H4 (cell line): ENCODE data around the gene CRTC1. TPM values are rescaled to one million over a fixed set of nuclear protein-coding genes. Genes with fewer than 3 reads are reported as not detected.
A peak's percentile ranks its signal among the peaks of the same experiment; 100 is the strongest.

Experiments
- DNase-seq: peaks from one replicate; pipeline ENCODE4 v3.0.0-alpha.2; 2015; ENCODE audit warnings: low spot score
- total RNA-seq: library from RNA; depleted of rRNA; stranded (reverse); fragments of >200 nt; shearing (Covaris generic); gene quantifications from 2 replicates; pipeline ENCODE4 v1.2.3, GENCODE V29; 2014

The CRTC1 gene
- total RNA-seq, 1 experiment from 2014 or later = 2.3 TPM

DNA sequence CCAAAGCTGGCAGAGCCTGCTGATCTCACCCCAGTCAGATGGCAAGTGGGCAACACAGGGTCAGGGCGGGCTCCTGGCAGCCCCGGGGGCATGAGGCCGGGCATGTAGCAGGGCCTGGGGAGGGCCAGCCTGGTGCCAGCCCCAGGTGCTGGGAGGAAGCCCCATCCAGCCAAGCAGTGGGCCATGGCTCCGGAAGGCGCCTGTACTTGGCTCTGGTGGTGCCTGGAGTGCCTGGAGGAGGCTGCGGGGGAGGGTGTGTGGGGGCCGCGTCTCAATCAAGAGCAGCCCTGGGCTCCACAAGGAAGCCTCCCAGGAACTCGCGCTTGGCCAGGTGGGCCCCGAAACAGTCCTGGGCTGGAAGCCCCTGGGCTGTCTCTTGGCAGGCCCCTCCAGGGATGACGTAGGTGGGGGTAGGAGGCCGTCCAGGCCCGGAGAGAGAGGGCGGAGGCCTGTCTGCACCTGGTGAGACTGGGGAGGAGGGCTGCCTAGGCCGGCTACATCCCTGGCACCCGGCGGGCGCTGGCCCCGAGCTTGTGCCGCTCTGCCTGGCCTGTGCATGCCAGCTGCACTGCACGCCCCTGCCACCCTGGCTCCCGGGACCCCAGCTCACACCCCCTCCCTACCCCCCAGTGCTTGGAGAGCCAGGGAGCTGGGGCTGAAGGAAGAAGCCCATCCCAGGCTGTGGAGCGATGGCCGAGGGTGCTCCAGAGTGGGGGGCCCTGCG lies 61.7 kb downstream of the CRTC1 start:
- DNase-seq = no peak

GRCh38 chr19:18745931-18746330 lies 62.5 kb downstream of the CRTC1 start:
- DNase-seq = no peak

GRCh38 chr19:18746401-18747325 lies 63.2 kb downstream of the CRTC1 start:
- no peak for DNase-seq

- no peak for DNase-seq
Observed at GRCh38 chr19:18749362-18750231, 66.1 kb downstream of the CRTC1 start.

- no peak for DNase-seq
Observed at GRCh38 chr19:18750295-18750970, 67.0 kb downstream of the CRTC1 start.

DNA sequence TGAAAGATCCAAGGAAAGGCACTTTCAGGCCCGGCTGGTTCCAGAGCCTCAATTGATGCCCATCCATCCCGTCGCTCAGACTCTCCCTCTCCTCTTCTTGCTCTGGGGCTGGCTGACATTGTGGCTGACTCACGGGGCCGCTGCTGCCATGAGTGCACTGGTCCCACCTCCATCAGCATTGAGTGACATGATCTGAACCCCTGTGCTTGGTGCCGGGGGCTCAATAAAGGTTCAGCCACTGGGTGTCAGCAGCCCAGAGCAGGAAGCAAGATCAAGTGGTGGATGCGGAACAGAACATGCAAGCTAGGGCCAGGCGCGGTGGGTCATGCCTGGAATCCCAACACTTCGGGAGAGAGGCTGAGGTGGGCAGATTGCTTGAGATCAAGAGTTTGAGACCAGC lies 68.1 kb downstream of the CRTC1 start:
- no peak for DNase-seq

GRCh38 chr19:18754501-18754900 lies 71.0 kb downstream of the CRTC1 start:
- no peak for DNase-seq

- no peak for DNase-seq
Observed at GRCh38 chr19:18756896-18757295, 73.4 kb downstream of the CRTC1 start.

DNA sequence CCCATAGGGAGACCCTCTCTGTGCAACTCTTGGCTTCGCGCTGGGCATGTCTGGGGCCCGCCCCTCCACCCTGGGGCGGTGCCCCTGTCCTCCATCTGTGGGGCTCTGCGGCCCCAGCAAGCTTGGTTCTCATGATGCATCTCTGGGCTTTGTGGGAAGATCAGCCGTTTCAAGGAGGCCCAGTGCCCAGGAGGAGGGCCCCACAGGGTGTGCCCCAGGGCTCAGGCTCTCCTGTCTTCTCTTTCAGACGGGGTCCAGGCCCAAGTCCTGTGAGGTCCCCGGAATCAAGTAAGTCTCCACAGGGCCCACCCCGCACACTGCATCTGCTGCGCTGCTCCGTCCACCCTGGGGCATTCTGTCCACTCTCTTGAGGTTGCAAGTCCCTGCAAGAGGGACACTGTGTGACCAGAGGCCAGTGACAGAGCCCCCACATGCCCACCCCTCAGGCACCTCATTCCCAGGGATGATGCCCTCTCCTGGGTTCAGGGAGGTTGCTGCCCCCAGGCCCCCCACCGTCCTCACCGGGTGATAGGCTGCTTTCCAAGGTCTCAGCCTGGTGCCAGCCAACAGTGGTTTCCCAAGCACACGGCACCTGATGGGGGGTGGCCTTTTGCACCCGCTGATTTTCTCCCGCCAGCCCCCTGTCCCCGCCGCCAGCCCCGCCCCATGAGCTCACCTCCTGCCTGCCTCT lies 76.0 kb downstream of the CRTC1 start:
- DNase-seq = no peak

DNA sequence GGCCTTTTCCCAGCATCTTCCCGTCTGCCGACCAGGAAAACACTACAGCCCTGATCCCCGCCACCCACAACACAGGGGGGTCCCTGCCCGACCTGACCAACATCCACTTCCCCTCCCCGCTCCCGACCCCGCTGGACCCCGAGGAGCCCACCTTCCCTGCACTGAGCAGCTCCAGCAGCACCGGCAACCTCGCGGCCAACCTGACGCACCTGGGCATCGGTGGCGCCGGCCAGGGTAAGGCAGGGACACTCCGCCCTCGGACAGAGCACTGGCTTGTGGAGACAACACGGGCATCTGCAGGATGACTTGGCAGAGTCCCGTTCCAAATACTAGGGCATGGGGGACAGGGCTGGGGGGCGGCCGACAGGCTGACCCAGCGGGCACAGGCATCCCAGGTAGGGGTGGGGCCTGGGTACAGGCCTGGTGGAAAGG lies 76.5 kb downstream of the CRTC1 start:
- no peak for DNase-seq

GRCh38 chr19:18760440-18761383 lies 77.2 kb downstream of the CRTC1 start:
- no peak for DNase-seq

- DNase-seq = no peak
Observed at GRCh38 chr19:18761531-18762110, 78.1 kb downstream of the CRTC1 start.

GRCh38 chr19:18762125-18763023 lies 78.9 kb downstream of the CRTC1 start:
- peak; percentile 69 for DNase-seq

DNA sequence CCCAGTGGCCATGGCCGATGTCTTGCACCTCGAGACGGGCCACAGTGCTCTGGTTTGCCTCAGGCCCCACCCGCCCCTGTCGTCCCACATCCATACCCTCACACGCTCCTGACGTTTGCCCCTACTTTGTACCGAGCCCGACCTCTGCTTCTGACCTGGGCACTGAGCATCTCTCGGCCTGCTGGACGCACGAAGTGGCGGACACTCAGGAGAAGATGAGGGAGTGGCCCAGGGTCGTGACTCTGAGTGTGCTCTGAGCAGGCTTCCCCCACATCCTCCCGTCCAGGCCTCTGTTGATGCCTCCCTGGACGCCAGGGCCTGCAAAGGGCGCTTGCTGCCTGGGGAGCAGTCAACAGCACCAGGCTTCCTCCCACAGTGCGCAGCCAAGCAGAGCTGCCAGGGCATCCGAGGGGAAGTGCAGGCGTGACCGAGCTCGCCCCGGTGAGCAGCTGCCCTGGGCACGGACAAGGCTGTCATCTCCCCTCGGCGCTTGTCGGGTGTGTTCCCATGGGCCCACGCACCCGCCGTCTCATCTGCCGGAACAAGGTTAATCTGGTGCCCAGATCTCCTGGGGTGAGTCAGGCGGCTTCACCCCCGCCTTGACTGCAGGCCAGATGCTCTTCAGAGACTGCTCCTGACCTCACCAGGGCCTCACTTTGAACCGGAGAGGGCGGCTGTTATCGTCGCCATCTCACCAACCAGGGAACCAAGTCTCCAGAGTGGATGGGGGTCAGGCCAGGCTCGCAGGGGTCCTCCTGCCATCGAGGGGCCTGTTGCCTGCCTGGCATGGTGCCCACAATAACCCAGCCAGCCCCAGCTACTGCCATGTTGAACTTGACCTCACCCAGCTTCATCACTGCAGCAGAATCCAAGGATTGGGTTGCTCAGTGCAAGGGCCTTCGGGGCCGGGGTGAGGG lies 80.5 kb downstream of the CRTC1 start:
- DNase-seq = peak; percentile 62

- no peak for DNase-seq
Observed at GRCh38 chr19:18764591-18765051, 81.1 kb downstream of the CRTC1 start.

- no peak for DNase-seq
Observed at GRCh38 chr19:18765224-18765623, 81.7 kb downstream of the CRTC1 start.
